H1 (cell line): ENCODE measurements around the gene TUBGCP3. TPM values are rescaled to one million over a fixed set of nuclear protein-coding genes. Genes with fewer than 3 reads are reported as not detected.

Source experiments
- CTCF ChIA-PET: fragments of 300-600 bp; sonication (Branson Sonifier 250); formaldehyde crosslinking; loops from one replicate; lab custom pipeline; 2021; ENCODE audit not compliant: partially characterized antibody; lab: Charles Lee
- POLR2A ChIA-PET: fragments of 300-600 bp; sonication (Branson Sonifier 250); formaldehyde crosslinking; loops from one replicate; lab custom pipeline; 2021; ENCODE audit warnings: inconsistent platforms; ENCODE audit not compliant: partially characterized antibody; lab: Charles Lee
- DNase-seq, 2 experiments: peaks; one replicate each; pipeline versions ENCODE4 v3.0.0 to v3.0.0-alpha.2; 2010 to 2022; ENCODE audit warnings: low spot score in 2 of 2, low read depth in 1 of 2, mixed read lengths in 1 of 2
- FAIRE-seq: peaks from 2 replicates; lab custom pipeline; 2011; peaks lifted over from hg19 to GRCh38; lab: Jason Lieb, UNC
- H2AFZ ChIP-seq: 2 replicates; pipeline ENCODE4 v1.8.1; 2012; ENCODE audit warnings: low read length, inconsistent platforms
- H2AK5ac ChIP-seq: 2 replicates; pipeline ENCODE4 v1.6.1; 2013; ENCODE audit warnings: low read depth, low read length
- H2BK120ac ChIP-seq: replicated peaks from 2 replicates; pipeline ENCODE3; 2013; ENCODE audit warnings: low read depth, low read length, inconsistent platforms
- H2BK12ac ChIP-seq: 2 replicates; pipeline ENCODE4 v1.6.1; 2013; ENCODE audit warnings: low read depth, low read length
- H2BK15ac ChIP-seq: 2 replicates; pipeline ENCODE4 v1.6.1; 2013; ENCODE audit warnings: low read length
- H2BK20ac ChIP-seq: 2 replicates; pipeline ENCODE4 v1.6.1; 2013; ENCODE audit warnings: low read length
- H2BK5ac ChIP-seq: 2 replicates; pipeline ENCODE4 v1.6.1; 2013; ENCODE audit warnings: low read depth, low read length
- H3K14ac ChIP-seq: 2 replicates; pipeline ENCODE4 v1.6.1; 2013; ENCODE audit warnings: inconsistent platforms; ENCODE audit not compliant: insufficient read length
- H3K18ac ChIP-seq: 2 replicates; pipeline ENCODE4 v1.6.1; 2013; ENCODE audit warnings: low read length; ENCODE audit errors: extremely low read depth
- H3K23ac ChIP-seq: 2 replicates; pipeline ENCODE4 v1.6.1; 2013; ENCODE audit warnings: inconsistent platforms; ENCODE audit not compliant: insufficient read length
- H3K23me2 ChIP-seq: 2 replicates; pipeline ENCODE4 v1.6.1; 2013; ENCODE audit warnings: low read depth, low read length
- H3K27ac ChIP-seq: 2 replicates; pipeline ENCODE4 v1.6.1; 2011; ENCODE audit warnings: low read depth, low read length, inconsistent platforms
- H3K27me3 ChIP-seq, 4 experiments: replicated peaks in 1 of 4; 1 replicate in 1 of 4; 2 replicates in 3 of 4; pipeline versions ENCODE4 v1.6.1 to v1.8.1; 2011 to 2013; ENCODE audit warnings: low read length in 3 of 4, mild to moderate bottlenecking in 3 of 4, inconsistent platforms in 2 of 4, mixed read lengths in 2 of 4, moderate library complexity in 1 of 4; ENCODE audit not compliant: control insufficient read depth in 3 of 4, insufficient read depth in 3 of 4; ENCODE audit errors: extremely low read depth in 1 of 4
- H3K36me3 ChIP-seq, 4 experiments: 2 replicates each; pipeline versions ENCODE4 v1.6.1 to v1.8.1; 2011 to 2013; ENCODE audit warnings: mild to moderate bottlenecking in 4 of 4, low read length in 3 of 4, moderate library complexity in 2 of 4, control low read depth in 1 of 4, inconsistent platforms in 1 of 4; ENCODE audit not compliant: insufficient read depth in 4 of 4, control insufficient read depth in 2 of 4
- H3K4ac ChIP-seq: replicated peaks from 2 replicates; pipeline ENCODE3; 2013; ENCODE audit warnings: low read length, low read depth, mixed read lengths, inconsistent platforms; ENCODE audit not compliant: insufficient read length
- H3K4me1 ChIP-seq, 4 experiments: replicated peaks in 1 of 4; 1 replicate in 1 of 4; 2 replicates in 3 of 4; pipeline versions ENCODE4 v1.6.1 to v1.8.1; 2011 to 2013; ENCODE audit warnings: low read length in 3 of 4, inconsistent platforms in 2 of 4, mixed read lengths in 1 of 4; ENCODE audit not compliant: insufficient read depth in 4 of 4, control insufficient read depth in 3 of 4
- H3K4me2 ChIP-seq, 2 experiments: 2 replicates each; pipeline versions ENCODE4 v1.6.1 to v1.8.1; 2011 to 2013; ENCODE audit warnings: low read depth in 2 of 2, low read length in 2 of 2, control low read depth in 1 of 2, inconsistent platforms in 1 of 2, mild to moderate bottlenecking in 1 of 2; ENCODE audit not compliant: insufficient read depth in 1 of 2
- H3K4me3 ChIP-seq, 4 experiments: fragments of 200-600, 300-600 bp in 1 of 4; sonication (generic), shearing (Covaris generic), sonication (Bioruptor Twin) in 1 of 4; 2 replicates each; pipeline versions ENCODE4 v1.5.1 to v1.8.1; 2011 to 2016; ENCODE audit warnings: low read length in 4 of 4, low read depth in 3 of 4, control low read depth in 2 of 4, inconsistent platforms in 2 of 4, mild to moderate bottlenecking in 2 of 4, mixed read lengths in 1 of 4, moderate library complexity in 1 of 4; ENCODE audit not compliant: insufficient read depth in 2 of 4; ENCODE audit errors: extremely low read depth in 1 of 4
- H3K56ac ChIP-seq: replicated peaks from 2 replicates; pipeline ENCODE3; 2013; ENCODE audit warnings: low read depth, mild to moderate bottlenecking, mixed read lengths, low read length, inconsistent platforms; ENCODE audit not compliant: insufficient read length
- H3K79me1 ChIP-seq: 2 replicates; pipeline ENCODE4 v1.6.1; 2013; ENCODE audit warnings: low read depth, low read length, control low read depth
- H3K79me2 ChIP-seq, 2 experiments: 2 replicates each; pipeline versions ENCODE4 v1.6.1 to v1.8.1; 2012 to 2013; ENCODE audit warnings: low read length in 2 of 2, mild to moderate bottlenecking in 2 of 2, inconsistent platforms in 1 of 2; ENCODE audit not compliant: insufficient read depth in 2 of 2, control insufficient read depth in 1 of 2
- H3K9ac ChIP-seq, 4 experiments: replicated peaks in 1 of 4; 1 replicate in 1 of 4; 2 replicates in 3 of 4; pipeline versions ENCODE4 v1.6.1 to v1.8.1; 2011 to 2013; ENCODE audit warnings: low read depth in 3 of 4, low read length in 3 of 4, control low read depth in 2 of 4, mild to moderate bottlenecking in 2 of 4, moderate library complexity in 2 of 4, inconsistent platforms in 1 of 4; ENCODE audit errors: extremely low read depth in 1 of 4
- H3K9me3 ChIP-seq, 2 experiments: 2 replicates each; pipeline versions ENCODE4 v1.6.1 to v1.8.1; 2012 to 2013; ENCODE audit warnings: mild to moderate bottlenecking in 2 of 2, moderate library complexity in 2 of 2, control low read depth in 1 of 2, inconsistent platforms in 1 of 2, low read depth in 1 of 2, low read length in 1 of 2, mixed read lengths in 1 of 2; ENCODE audit not compliant: insufficient read depth in 2 of 2
- H4K20me1 ChIP-seq, 2 experiments: replicated peaks in 1 of 2; 2 replicates each; pipeline versions ENCODE3 to v1.8.1; 2011 to 2013; ENCODE audit warnings: inconsistent platforms in 2 of 2, low read length in 2 of 2, mild to moderate bottlenecking in 1 of 2; ENCODE audit not compliant: insufficient read depth in 2 of 2, control insufficient read depth in 1 of 2
- H4K5ac ChIP-seq: 2 replicates; pipeline ENCODE4 v1.6.1; 2013; ENCODE audit warnings: low read length, low read depth, mixed read lengths, inconsistent platforms; ENCODE audit not compliant: insufficient read length
- H4K8ac ChIP-seq: 2 replicates; pipeline ENCODE4 v1.8.0; 2013; ENCODE audit warnings: mild to moderate bottlenecking, moderate library complexity, low read length, inconsistent platforms; ENCODE audit not compliant: insufficient read depth; ENCODE audit errors: extremely low read depth
- H4K91ac ChIP-seq: replicated peaks from 2 replicates; pipeline ENCODE3; 2013; ENCODE audit warnings: low read length, mixed read lengths, inconsistent platforms; ENCODE audit not compliant: insufficient read length
- CBX8 ChIP-seq: fragments of 300-800, 300-1000 bp; sonication (generic); IDR thresholded peaks from 2 replicates; pipeline ENCODE4 v1.7.1; 2016; ENCODE audit warnings: low read depth, low read length, borderline replicate concordance
- SUZ12 ChIP-seq: fragments of 200-600 bp; sonication (generic); IDR thresholded peaks from 2 replicates; pipeline ENCODE4 v1.6.1; 2012; ENCODE audit warnings: mild to moderate bottlenecking, inconsistent platforms, low read length, moderate library complexity, mixed read lengths
- WGBS, 2 experiments: shearing (Covaris generic) in 1 of 2; methylation state at CpG; one replicate each; pipeline versions ENCODE4 v1.1.6 to v1.1.7; 2013 to 2015; ENCODE audit warnings: low lambda C conversion rate in 2 of 2, mixed read lengths in 2 of 2, inconsistent platforms in 1 of 2, low coverage in 1 of 2, missing lambda C conversion rate in 1 of 2; ENCODE audit not compliant: insufficient replicate concordance in 2 of 2, insufficient coverage in 1 of 2, insufficient read length in 1 of 2; ENCODE audit errors: extremely low coverage in 1 of 2, missing lambda C conversion rate in 1 of 2; 5-methylcytosine and 5-hydroxymethylcytosine counted together
- polyA plus RNA-seq, 7 experiments: library from polyadenylated mRNA; depleted of rRNA in 3 of 7; stranded (reverse) in 5 of 7; unstranded in 2 of 7; fragments of >200 nt in 5 of 7; fragments of 200-250 nt in 2 of 7; gene quantifications; 1 replicate in 5 of 7; 2 replicates in 1 of 7; 4 replicates in 1 of 7; pipeline versions ENCODE4 v1.2.1 to v1.2.3, GENCODE V29; 2011 to 2013; ENCODE audit warnings: missing spikeins in 2 of 7, mixed read lengths in 2 of 7
- total RNA-seq: library from RNA; stranded (reverse); fragmentation: NEBNext Ultra II Directional; extraction: Animal tissue kit (Norgen Biotek cat#: 25700); gene quantifications from 2 replicates; pipeline ENCODE4 v1.2.1, GENCODE V29; 2021

The TUBGCP3 gene
- total and polyA plus RNA-seq, 2 of the 8 experiments (the other 6 are each of a cell fraction or from before 2014, with no cell fraction given) = 27.0 to 31.7 TPM

DNA sequence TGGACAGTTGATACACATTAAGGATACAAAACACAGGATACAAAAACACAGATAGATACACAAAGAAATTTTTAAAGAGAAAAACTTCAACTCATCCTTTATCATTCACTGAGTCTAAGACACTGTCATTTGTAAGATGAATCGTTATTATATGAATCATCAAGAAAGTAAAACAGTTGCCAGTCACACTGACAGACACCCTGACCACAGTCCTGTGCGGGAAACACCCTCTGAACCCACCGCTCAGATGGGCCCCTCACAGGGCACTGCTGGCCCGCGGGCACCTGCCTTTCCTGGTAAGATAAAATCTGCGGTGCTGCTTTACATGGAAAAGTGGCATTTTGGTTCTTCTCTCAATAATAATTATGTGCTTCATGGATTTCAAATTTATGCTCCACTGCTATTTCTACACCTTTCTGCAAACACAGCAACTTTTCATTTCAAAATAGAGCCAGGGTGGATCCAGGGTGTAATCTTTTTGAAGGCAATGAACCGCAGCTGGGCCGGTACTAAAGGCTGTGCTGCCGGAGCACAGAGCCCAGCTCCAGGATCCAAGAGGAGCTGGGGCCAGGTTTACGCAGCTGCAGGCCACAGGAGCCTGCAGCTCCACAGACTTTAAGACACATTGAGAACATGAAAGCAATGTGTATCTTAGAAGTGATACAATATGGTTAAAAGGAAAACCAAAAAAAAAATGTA is 76.8 kb downstream of the TUBGCP3 start:
- DNase-seq = no peak
- H3K23ac ChIP-seq = no peak overlapping the region
- no peaks in the 10 kb centered on the region for H4K20me1 ChIP-seq
- no peak overlapping the region for H2AFZ ChIP-seq
- no peaks in the 10 kb centered on the region for H3K79me1 ChIP-seq
- H3K4ac ChIP-seq = no peak overlapping the region
- no peaks in the 10 kb centered on the region for H3K4me1 ChIP-seq
- H2BK15ac ChIP-seq = no peak overlapping the region; the same call in 1 of the 2 replicates
- no peak overlapping the region for H4K91ac ChIP-seq
- peaks cover 2 to 13% (median 7%) of the 10 kb centered on the region in 4 experiments; a peak in 6 of 8 replicates for H3K36me3 ChIP-seq
- no peak overlapping the region for H3K4me2 ChIP-seq
- no peak overlapping the region for H2BK5ac ChIP-seq
- no peak overlapping the region for H3K9ac ChIP-seq
- no peak overlapping the region for H2BK120ac ChIP-seq
- no peak for FAIRE-seq
- WGBS, 2 experiments = 91% methylated on average over 10 of the region's 10 CpGs; no CpG with 5 or more reads in 1 of the 2 experiments
- no peak overlapping the region for H4K8ac ChIP-seq
- no peak overlapping the region for H2AK5ac ChIP-seq
- CTCF ChIA-PET = interaction anchor here (0.7 to 3.2 kb wide), 10 partner anchors 10 to 370 kb away, joined by 3 to 15 read pairs (median 4); no protein-coding TSS in a partner anchor
- H2BK20ac ChIP-seq = no peak overlapping the region
- no peak overlapping the region for H3K4me3 ChIP-seq
- no peaks in the 10 kb centered on the region for H3K27me3 ChIP-seq
- no peaks in the 10 kb centered on the region; the same call in 1 of the 2 replicates for H3K23me2 ChIP-seq
- POLR2A ChIA-PET = interaction anchor here (1.0 to 1.2 kb wide), 2 partner anchors 14 to 46 kb away, joined by 3 to 4 read pairs; no protein-coding TSS in a partner anchor
- H3K27ac ChIP-seq = no peak overlapping the region
- H3K14ac ChIP-seq = no peak overlapping the region
- H3K18ac ChIP-seq = no peak overlapping the region
- no peak overlapping the region for H3K56ac ChIP-seq
- no peaks in the 10 kb centered on the region for H3K9me3 ChIP-seq
- no peak overlapping the region for H2BK12ac ChIP-seq
- no peak overlapping the region for H4K5ac ChIP-seq
- H3K79me2 ChIP-seq = no peaks in the 10 kb centered on the region
- TF ChIP-seq SUZ12 = no peak
- no peak for TF ChIP-seq CBX8
